ENCODE measurements around the gene TAT.
"Not testable (repeated sequence)": the region's sequence is repeated elsewhere in the genome, so short reads cannot be mapped to it uniquely, and the experiment has no call there.

Gene TAT

DNA sequence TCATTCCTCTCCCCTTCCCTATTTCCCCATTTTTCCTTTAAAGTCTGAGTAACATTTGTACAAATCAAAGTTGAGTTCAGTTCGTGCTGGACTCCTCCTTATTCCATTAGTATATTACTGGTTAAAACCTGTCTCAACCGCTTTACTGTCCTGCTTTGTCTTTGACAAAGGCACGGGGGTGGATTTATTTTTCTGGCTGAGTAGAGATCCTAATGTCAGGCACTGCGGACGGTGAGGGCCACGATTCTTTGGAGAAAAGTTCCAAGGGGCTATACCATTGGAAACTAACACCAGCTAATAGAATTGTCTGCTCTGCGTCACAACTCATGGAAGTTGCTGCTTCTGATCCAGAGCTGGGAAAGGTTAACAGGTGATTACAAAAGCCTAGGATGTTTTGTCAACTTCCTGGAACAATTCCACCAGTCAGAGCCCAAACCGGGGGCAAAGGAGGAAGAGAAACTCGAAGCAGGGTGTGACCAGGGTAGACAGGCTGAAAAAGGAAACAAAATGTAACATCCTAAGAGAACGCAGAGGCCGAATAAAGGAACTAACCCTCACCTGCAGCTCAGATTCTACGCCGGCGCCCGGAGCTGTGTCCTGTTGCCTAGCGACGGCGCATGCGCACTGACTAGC lies 12.4 kb downstream of the TAT start:
- Histone ChIP-seq H3K4me3 (replicated peaks; ENCODE audit: low read depth, low read length) (peak overlapping the region; percentile 43), H3K36me3 (ENCODE audit: control insufficient read depth, insufficient read depth, low read length) (no peaks in the 10 kb centered on the region), H3K27me3 (replicated peaks; ENCODE audit: control insufficient read depth, insufficient read depth, low read length) (no peaks in the 10 kb centered on the region)
- TF ChIP-seq, protein P1, sequence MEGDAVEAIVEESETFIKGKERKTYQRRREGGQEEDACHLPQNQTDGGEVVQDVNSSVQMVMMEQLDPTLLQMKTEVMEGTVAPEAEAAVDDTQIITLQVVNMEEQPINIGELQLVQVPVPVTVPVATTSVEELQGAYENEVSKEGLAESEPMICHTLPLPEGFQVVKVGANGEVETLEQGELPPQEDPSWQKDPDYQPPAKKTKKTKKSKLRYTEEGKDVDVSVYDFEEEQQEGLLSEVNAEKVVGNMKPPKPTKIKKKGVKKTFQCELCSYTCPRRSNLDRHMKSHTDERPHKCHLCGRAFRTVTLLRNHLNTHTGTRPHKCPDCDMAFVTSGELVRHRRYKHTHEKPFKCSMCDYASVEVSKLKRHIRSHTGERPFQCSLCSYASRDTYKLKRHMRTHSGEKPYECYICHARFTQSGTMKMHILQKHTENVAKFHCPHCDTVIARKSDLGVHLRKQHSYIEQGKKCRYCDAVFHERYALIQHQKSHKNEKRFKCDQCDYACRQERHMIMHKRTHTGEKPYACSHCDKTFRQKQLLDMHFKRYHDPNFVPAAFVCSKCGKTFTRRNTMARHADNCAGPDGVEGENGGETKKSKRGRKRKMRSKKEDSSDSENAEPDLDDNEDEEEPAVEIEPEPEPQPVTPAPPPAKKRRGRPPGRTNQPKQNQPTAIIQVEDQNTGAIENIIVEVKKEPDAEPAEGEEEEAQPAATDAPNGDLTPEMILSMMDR (IDR thresholded peaks at IDR 0.05; ENCODE audit: insufficient read depth, low read length, poor library complexity, severe bottlenecking): no peak
- no peak for DNase-seq (ENCODE audit: extremely low read depth, insufficient read length)

DNA sequence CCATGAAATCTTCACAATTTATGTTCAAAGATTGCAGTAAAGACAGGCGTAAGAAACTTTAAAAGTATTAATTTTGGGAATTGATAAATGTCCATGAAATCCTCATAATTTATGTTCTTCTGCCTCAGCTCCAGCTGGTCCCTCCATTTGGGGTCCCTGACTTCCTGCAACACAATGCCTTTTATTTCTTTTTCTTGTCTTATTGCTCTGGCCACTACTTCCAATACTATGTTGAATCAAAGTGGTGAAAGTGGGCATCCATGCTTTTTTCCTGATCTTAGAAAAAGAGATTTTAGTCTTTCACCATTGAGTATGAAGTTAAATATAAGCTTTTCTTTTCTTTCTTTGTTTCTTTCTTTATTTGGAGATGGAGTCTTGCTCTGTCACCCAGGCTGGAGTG lies 14.3 kb downstream of the TAT start:
- DNase-seq (ENCODE audit: extremely low read depth, insufficient read length): no peak
- H3K27me3 ChIP-seq (replicated peaks; ENCODE audit: control insufficient read depth, insufficient read depth, low read length): no peaks in the 10 kb centered on the region
- TF ChIP-seq, protein P1 (IDR thresholded peaks at IDR 0.05; ENCODE audit: insufficient read depth, low read length, poor library complexity, severe bottlenecking): no peak
- no peaks in the 10 kb centered on the region for H3K36me3 ChIP-seq (ENCODE audit: control insufficient read depth, insufficient read depth, low read length)
- no peak overlapping the region for H3K4me3 ChIP-seq (replicated peaks; ENCODE audit: low read depth, low read length)

GRCh38 chr16:71561886-71562285 lies 15.0 kb downstream of the TAT start:
- not testable (repeated sequence) for H3K27me3 ChIP-seq (replicated peaks; ENCODE audit: control insufficient read depth, insufficient read depth, low read length); H3K36me3 ChIP-seq (ENCODE audit: control insufficient read depth, insufficient read depth, low read length); H3K4me3 ChIP-seq (replicated peaks; ENCODE audit: low read depth, low read length); DNase-seq (ENCODE audit: extremely low read depth, insufficient read length)

GRCh38 chr16:71559855-71560254 lies 17.0 kb downstream of the TAT start:
- TF ChIP-seq, protein P1 (IDR thresholded peaks at IDR 0.05; ENCODE audit: insufficient read depth, low read length, poor library complexity, severe bottlenecking): no peak
- no peaks in the 10 kb centered on the region for H3K27me3 ChIP-seq (replicated peaks; ENCODE audit: control insufficient read depth, insufficient read depth, low read length)
- H3K36me3 ChIP-seq (ENCODE audit: control insufficient read depth, insufficient read depth, low read length): no peaks in the 10 kb centered on the region
- DNase-seq (ENCODE audit: extremely low read depth, insufficient read length): no peak
- H3K4me3 ChIP-seq (replicated peaks; ENCODE audit: low read depth, low read length): no peak overlapping the region

DNA sequence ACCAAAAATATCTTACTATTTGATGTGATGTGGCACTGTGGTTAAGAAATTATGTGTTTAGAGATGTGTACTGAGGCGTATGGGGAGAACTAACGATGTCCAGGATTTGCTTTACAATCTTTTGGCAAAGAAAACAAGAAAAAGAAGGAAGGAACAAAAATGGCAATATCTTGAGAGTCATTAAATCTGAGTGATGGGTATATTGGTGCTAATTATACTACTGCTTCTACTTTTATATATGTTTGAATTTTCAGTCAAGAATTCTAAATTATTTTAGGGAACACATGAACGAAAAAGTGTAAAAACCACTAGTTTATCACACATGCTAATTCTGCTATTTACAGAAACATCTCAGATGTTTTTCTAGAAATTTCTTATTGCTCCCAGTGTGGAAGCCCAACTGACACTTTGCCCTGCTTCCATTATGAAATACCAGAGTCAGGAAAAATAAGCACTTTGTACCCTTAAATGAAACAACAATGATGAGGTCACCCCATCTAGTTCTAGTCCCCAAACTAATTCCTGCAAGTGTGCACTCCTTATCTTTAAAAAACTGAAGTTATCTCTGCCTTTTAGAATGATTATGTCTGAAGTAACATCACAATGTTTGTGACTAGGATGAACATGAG lies 18.8 kb downstream of the TAT start:
- TF ChIP-seq, protein P1 (IDR thresholded peaks at IDR 0.05; ENCODE audit: insufficient read depth, low read length, poor library complexity, severe bottlenecking): no peak
- H3K36me3 ChIP-seq (ENCODE audit: control insufficient read depth, insufficient read depth, low read length): no peaks in the 10 kb centered on the region
- H3K27me3 ChIP-seq (replicated peaks; ENCODE audit: control insufficient read depth, insufficient read depth, low read length): no peaks in the 10 kb centered on the region
- no peak overlapping the region for H3K4me3 ChIP-seq (replicated peaks; ENCODE audit: low read depth, low read length)
- no peak for DNase-seq (ENCODE audit: extremely low read depth, insufficient read length)

GRCh38 chr16:71557299-71557698 lies 19.6 kb downstream of the TAT start:
- DNase-seq (ENCODE audit: extremely low read depth, insufficient read length): no peak
- Histone ChIP-seq H3K4me3 (replicated peaks; ENCODE audit: low read depth, low read length) (no peak overlapping the region), H3K36me3 (ENCODE audit: control insufficient read depth, insufficient read depth, low read length) (no peaks in the 10 kb centered on the region), H3K27me3 (replicated peaks; ENCODE audit: control insufficient read depth, insufficient read depth, low read length) (no peaks in the 10 kb centered on the region)
- TF ChIP-seq, protein P1 (IDR thresholded peaks at IDR 0.05; ENCODE audit: insufficient read depth, low read length, poor library complexity, severe bottlenecking): no peak

All from GM06990 (cell line).